ENCODE measurements around the gene BBS9. TPM values are rescaled to one million over a fixed set of nuclear protein-coding genes. Genes with fewer than 3 reads are reported as not detected.

The BBS9 gene
- total RNA-seq, 1 experiment from 2014 or later = 26.4 TPM

- Mint-ChIP-seq H3K36me3 (ENCODE audit: insufficient read depth in 1 of 3, low read depth in 3 of 3) (no peaks in the 10 kb centered on the region), H3K4me3 (no peak overlapping the region), H3K9me3 (no peaks in the 10 kb centered on the region), H3K4me1 (peaks cover 21 to 27% of the 10 kb centered on the region in 2 experiments), H3K27ac (peak overlapping the region in 1 of 3 experiments; percentile 15; a peak in 2 of 7 replicates), H3K27me3 (ENCODE audit: low read depth) (no peaks in the 10 kb centered on the region)
- Histone ChIP-seq H3K23me2 (ENCODE audit: insufficient read length, low read depth, low read length, poor library complexity, severe bottlenecking) (peaks cover 2% of the 10 kb centered on the region), H3K18ac (ENCODE audit: insufficient read length, low read depth, low read length) (no peak overlapping the region), H3K4me2 (ENCODE audit: insufficient read depth, insufficient read length, low read length) (no peak overlapping the region), H2BK5ac (ENCODE audit: insufficient read length, low read length) (no peak overlapping the region), H2BK12ac (ENCODE audit: insufficient read length, low read depth, low read length) (no peak overlapping the region), H3K14ac (ENCODE audit: insufficient read depth, low read length) (no peak overlapping the region), H2BK15ac (ENCODE audit: low read depth, low read length) (no peak overlapping the region), H4K8ac (replicated peaks; ENCODE audit: insufficient read length, low read depth, low read length) (no peak overlapping the region), H3K9ac (ENCODE audit: extremely low read depth, insufficient read length, low read length) (no peak overlapping the region), H4K5ac (ENCODE audit: insufficient read length, low read depth, low read length) (no peak overlapping the region), H3K4me1 (ENCODE audit: insufficient read depth, low read length) (no peaks in the 10 kb centered on the region; the same call in 1 of the 2 replicates), H3K4ac (ENCODE audit: low read depth, low read length) (no peak overlapping the region), H3K56ac (ENCODE audit: insufficient read length, low read depth, low read length) (no peak overlapping the region), H2BK120ac (ENCODE audit: low read depth, low read length, poor library complexity, severe bottlenecking) (no peak overlapping the region), H3K23ac (ENCODE audit: insufficient read length, low read depth, low read length) (no peak overlapping the region), H2AFZ (ENCODE audit: low read length) (no peak overlapping the region), H4K20me1 (ENCODE audit: control insufficient read depth, insufficient read depth, insufficient read length) (no peaks in the 10 kb centered on the region), H3K9me3 (ENCODE audit: control insufficient read depth, low read depth, low read length) (no peaks in the 10 kb centered on the region), H2AK5ac (ENCODE audit: insufficient read length, low read length) (no peak overlapping the region), H4K91ac (ENCODE audit: insufficient read length, low read depth, low read length) (no peak overlapping the region), H3K27me3 (ENCODE audit: insufficient read depth, low read length) (no peaks in the 10 kb centered on the region), H3K79me2 (ENCODE audit: insufficient read depth, low read length) (peaks cover 3% of the 10 kb centered on the region; the same call in 1 of the 2 replicates), H3K79me1 (ENCODE audit: insufficient read depth, low read depth, low read length, poor library complexity, severe bottlenecking) (no peaks in the 10 kb centered on the region), H3K27ac (ENCODE audit: insufficient read length, low read depth, low read length) (no peak overlapping the region), H3T11ph (ENCODE audit: low read length) (no peak overlapping the region), H2BK20ac (ENCODE audit: low read depth, low read length, poor library complexity, severe bottlenecking) (no peak overlapping the region)
- no CpG with 5 or more reads among the region's 7 CpGs for WGBS (ENCODE audit: extremely low coverage, insufficient read length, low lambda C conversion rate)
- no peak for TF ChIP-seq CTCF (conservative IDR thresholded peaks at IDR 0.05)
- no peak for DNase-seq
Observed at GRCh38 chr7:33350577-33350976, 221.2 kb downstream of the BBS9 start.
